ENCODE data around the gene MRPL21. TPM values are rescaled to one million over a fixed set of nuclear protein-coding genes. Genes with fewer than 3 reads are reported as not detected.

MRPL21 gene
- total and polyA plus RNA-seq, 2 experiments from 2014 or later = 62.4 to 232 TPM

DNA sequence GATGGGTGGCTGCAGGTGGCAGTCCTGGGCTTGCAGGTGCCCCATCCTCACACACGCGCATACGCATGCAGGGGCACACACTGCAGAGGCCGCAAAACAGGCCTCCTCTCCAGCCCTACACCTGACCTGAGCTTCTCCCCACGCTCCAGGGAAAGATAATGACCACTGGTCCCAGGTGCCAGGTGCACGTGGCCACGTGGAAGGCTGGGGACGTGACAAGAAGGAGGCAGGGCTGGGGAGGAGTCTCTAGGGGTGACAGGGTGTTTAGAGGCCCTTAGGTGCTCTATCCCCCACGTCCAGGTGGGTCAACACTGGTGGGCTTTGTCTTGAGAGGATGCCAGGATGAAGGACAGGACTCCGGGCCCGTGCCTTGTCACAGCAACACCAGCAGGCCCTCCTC, 38.4 kb downstream of the MRPL21 start:
- no peak overlapping the region for H3K4me3 ChIP-seq
- no peaks in the 10 kb centered on the region for H3K79me2 ChIP-seq (replicated peaks; ENCODE audit: insufficient read depth)
- H2AFZ ChIP-seq = no peak overlapping the region
- Mint-ChIP-seq H3K4me1 (peaks cover 30% of the 10 kb centered on the region), H3K27ac (no peak overlapping the region), H3K36me3 (ENCODE audit: low read depth) (peaks cover 3% of the 10 kb centered on the region; the same call in 2 of the 3 replicates), H3K4me3 (no peak overlapping the region), H3K27me3 (ENCODE audit: insufficient read depth, low read depth, poor library complexity) (peaks cover 25% of the 10 kb centered on the region), H3K9me3 (peaks cover 22% of the 10 kb centered on the region)
- no peak overlapping the region for H3K27ac ChIP-seq (ENCODE audit: low read depth)
- H3K36me3 ChIP-seq (ENCODE audit: insufficient read depth) = no peaks in the 10 kb centered on the region
- no peak overlapping the region for H3K4me2 ChIP-seq
- no peaks in the 10 kb centered on the region for H3F3A ChIP-seq (replicated peaks; ENCODE audit: low read depth)
- H3K9me2 ChIP-seq (ENCODE audit: insufficient read depth) = no peaks in the 10 kb centered on the region
- no peak for DNase-seq (ENCODE audit: low spot score)
- H4K20me1 ChIP-seq (replicated peaks; ENCODE audit: insufficient read depth) = no peaks in the 10 kb centered on the region
- ATAC-seq = no peak
- H3K4me1 ChIP-seq (ENCODE audit: insufficient read depth) = peaks cover 16% of the 10 kb centered on the region
- no peak for TF ChIP-seq EZH2 (IDR thresholded peaks at IDR 0.05; ENCODE audit: low read depth, unreplicated experiment)
- TF ChIP-seq ZNF331 (CRISPR knock-in tag; IDR thresholded peaks at IDR 0.05; ENCODE audit: low read depth) = no peak
- TF ChIP-seq, protein P1, sequence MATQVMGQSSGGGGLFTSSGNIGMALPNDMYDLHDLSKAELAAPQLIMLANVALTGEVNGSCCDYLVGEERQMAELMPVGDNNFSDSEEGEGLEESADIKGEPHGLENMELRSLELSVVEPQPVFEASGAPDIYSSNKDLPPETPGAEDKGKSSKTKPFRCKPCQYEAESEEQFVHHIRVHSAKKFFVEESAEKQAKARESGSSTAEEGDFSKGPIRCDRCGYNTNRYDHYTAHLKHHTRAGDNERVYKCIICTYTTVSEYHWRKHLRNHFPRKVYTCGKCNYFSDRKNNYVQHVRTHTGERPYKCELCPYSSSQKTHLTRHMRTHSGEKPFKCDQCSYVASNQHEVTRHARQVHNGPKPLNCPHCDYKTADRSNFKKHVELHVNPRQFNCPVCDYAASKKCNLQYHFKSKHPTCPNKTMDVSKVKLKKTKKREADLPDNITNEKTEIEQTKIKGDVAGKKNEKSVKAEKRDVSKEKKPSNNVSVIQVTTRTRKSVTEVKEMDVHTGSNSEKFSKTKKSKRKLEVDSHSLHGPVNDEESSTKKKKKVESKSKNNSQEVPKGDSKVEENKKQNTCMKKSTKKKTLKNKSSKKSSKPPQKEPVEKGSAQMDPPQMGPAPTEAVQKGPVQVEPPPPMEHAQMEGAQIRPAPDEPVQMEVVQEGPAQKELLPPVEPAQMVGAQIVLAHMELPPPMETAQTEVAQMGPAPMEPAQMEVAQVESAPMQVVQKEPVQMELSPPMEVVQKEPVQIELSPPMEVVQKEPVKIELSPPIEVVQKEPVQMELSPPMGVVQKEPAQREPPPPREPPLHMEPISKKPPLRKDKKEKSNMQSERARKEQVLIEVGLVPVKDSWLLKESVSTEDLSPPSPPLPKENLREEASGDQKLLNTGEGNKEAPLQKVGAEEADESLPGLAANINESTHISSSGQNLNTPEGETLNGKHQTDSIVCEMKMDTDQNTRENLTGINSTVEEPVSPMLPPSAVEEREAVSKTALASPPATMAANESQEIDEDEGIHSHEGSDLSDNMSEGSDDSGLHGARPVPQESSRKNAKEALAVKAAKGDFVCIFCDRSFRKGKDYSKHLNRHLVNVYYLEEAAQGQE (IDR thresholded peaks at IDR 0.05; ENCODE audit: unreplicated experiment) = no peak
- TF ChIP-seq POLR2AphosphoS5 (IDR thresholded peaks at IDR 0.05; ENCODE audit: low read depth) = no peak
- TF ChIP-seq STAT1 (IDR thresholded peaks at IDR 0.05; ENCODE audit: unreplicated experiment) = no peak
- TF ChIP-seq EZH2phosphoT487 (IDR thresholded peaks at IDR 0.05; ENCODE audit: unreplicated experiment) = no peak
- TF ChIP-seq CREB1 (CRISPR knock-in tag; IDR thresholded peaks at IDR 0.05; ENCODE audit: low read depth) = no peak
- TF ChIP-seq NANOG (IDR thresholded peaks at IDR 0.05; ENCODE audit: borderline replicate concordance) = no peak
- H3K27me3 ChIP-seq (ENCODE audit: insufficient read depth) = no peaks in the 10 kb centered on the region

DNA sequence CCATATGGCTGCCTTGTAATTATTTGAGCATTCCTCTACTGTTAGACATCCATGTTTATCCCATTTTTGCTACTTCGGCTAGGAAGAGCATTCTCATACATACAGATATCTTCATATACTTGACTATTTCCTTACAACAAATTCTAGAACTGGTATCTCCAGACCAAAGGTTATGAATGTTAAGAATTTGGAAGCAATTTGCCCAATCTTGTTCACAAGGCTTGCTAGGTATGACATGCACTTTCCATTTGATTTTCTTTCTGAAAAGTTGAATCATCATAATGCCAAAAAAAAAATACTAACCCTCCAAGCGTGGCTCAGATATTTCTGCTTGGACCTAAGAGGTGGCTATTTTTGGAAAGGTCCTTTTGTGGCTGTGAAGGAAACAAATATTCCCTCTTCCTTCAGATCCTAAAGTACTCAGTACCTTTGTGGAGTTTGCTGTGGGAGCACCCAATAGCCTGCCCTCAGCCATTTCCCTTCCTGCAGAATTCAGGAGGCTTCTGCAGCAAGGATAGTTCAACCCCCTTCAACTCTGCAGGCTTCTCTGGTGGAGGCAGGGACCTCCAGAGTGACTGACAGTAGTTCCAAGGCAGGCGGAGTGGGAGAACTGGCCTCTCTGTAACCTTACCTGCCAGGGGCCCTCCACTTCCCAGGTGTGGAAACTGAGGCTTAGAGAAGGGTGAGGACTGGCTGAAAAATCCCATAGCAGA, 39.9 kb downstream of the MRPL21 start:
- no peaks in the 10 kb centered on the region for H4K20me1 ChIP-seq (replicated peaks; ENCODE audit: insufficient read depth)
- Mint-ChIP-seq H3K4me3 (no peak overlapping the region), H3K36me3 (ENCODE audit: low read depth) (peaks cover 3% of the 10 kb centered on the region; the same call in 2 of the 3 replicates), H3K9me3 (peaks cover 31% of the 10 kb centered on the region), H3K27ac (no peak overlapping the region), H3K27me3 (ENCODE audit: insufficient read depth, low read depth, poor library complexity) (peaks cover 14% of the 10 kb centered on the region), H3K4me1 (peaks cover 14% of the 10 kb centered on the region)
- no peak overlapping the region for H3K4me2 ChIP-seq
- H3K4me1 ChIP-seq (ENCODE audit: insufficient read depth) = peaks cover 4% of the 10 kb centered on the region; the same call in 1 of the 2 replicates
- H3F3A ChIP-seq (replicated peaks; ENCODE audit: low read depth) = no peaks in the 10 kb centered on the region
- no peak overlapping the region for H3K4me3 ChIP-seq
- H3K36me3 ChIP-seq (ENCODE audit: insufficient read depth) = no peaks in the 10 kb centered on the region
- H3K27ac ChIP-seq (ENCODE audit: low read depth) = no peak overlapping the region
- H3K9me2 ChIP-seq (ENCODE audit: insufficient read depth) = no peaks in the 10 kb centered on the region
- DNase-seq (ENCODE audit: low spot score) (no peak), ATAC-seq (no peak)
- H2AFZ ChIP-seq = no peak overlapping the region
- no peaks in the 10 kb centered on the region for H3K79me2 ChIP-seq (replicated peaks; ENCODE audit: insufficient read depth)
- H3K27me3 ChIP-seq (ENCODE audit: insufficient read depth) = no peaks in the 10 kb centered on the region
- TF ChIP-seq, protein P2, sequence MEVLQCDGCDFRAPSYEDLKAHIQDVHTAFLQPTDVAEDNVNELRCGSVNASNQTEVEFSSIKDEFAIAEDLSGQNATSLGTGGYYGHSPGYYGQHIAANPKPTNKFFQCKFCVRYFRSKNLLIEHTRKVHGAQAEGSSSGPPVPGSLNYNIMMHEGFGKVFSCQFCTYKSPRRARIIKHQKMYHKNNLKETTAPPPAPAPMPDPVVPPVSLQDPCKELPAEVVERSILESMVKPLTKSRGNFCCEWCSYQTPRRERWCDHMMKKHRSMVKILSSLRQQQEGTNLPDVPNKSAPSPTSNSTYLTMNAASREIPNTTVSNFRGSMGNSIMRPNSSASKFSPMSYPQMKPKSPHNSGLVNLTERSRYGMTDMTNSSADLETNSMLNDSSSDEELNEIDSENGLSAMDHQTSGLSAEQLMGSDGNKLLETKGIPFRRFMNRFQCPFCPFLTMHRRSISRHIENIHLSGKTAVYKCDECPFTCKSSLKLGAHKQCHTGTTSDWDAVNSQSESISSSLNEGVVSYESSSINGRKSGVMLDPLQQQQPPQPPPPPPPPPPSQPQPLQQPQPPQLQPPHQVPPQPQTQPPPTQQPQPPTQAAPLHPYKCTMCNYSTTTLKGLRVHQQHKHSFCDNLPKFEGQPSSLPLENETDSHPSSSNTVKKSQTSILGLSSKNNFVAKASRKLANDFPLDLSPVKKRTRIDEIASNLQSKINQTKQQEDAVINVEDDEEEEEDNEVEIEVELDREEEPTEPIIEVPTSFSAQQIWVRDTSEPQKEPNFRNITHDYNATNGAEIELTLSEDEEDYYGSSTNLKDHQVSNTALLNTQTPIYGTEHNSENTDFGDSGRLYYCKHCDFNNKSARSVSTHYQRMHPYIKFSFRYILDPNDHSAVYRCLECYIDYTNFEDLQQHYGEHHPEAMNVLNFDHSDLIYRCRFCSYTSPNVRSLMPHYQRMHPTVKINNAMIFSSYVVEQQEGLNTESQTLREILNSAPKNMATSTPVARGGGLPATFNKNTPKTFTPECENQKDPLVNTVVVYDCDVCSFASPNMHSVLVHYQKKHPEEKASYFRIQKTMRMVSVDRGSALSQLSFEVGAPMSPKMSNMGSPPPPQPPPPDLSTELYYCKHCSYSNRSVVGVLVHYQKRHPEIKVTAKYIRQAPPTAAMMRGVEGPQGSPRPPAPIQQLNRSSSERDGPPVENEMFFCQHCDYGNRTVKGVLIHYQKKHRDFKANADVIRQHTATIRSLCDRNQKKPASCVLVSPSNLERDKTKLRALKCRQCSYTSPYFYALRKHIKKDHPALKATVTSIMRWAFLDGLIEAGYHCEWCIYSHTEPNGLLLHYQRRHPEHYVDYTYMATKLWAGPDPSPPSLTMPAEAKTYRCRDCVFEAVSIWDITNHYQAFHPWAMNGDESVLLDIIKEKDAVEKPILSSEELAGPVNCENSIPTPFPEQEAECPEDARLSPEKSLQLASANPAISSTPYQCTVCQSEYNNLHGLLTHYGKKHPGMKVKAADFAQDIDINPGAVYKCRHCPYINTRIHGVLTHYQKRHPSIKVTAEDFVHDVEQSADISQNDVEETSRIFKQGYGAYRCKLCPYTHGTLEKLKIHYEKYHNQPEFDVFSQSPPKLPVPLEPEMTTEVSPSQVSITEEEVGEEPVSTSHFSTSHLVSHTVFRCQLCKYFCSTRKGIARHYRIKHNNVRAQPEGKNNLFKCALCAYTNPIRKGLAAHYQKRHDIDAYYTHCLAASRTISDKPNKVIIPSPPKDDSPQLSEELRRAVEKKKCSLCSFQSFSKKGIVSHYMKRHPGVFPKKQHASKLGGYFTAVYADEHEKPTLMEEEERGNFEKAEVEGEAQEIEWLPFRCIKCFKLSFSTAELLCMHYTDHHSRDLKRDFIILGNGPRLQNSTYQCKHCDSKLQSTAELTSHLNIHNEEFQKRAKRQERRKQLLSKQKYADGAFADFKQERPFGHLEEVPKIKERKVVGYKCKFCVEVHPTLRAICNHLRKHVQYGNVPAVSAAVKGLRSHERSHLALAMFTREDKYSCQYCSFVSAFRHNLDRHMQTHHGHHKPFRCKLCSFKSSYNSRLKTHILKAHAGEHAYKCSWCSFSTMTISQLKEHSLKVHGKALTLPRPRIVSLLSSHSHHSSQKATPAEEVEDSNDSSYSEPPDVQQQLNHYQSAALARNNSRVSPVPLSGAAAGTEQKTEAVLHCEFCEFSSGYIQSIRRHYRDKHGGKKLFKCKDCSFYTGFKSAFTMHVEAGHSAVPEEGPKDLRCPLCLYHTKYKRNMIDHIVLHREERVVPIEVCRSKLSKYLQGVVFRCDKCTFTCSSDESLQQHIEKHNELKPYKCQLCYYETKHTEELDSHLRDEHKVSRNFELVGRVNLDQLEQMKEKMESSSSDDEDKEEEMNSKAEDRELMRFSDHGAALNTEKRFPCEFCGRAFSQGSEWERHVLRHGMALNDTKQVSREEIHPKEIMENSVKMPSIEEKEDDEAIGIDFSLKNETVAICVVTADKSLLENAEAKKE (CRISPR knock-in tag; IDR thresholded peaks at IDR 0.05) = no peak
- TF ChIP-seq, protein P3, sequence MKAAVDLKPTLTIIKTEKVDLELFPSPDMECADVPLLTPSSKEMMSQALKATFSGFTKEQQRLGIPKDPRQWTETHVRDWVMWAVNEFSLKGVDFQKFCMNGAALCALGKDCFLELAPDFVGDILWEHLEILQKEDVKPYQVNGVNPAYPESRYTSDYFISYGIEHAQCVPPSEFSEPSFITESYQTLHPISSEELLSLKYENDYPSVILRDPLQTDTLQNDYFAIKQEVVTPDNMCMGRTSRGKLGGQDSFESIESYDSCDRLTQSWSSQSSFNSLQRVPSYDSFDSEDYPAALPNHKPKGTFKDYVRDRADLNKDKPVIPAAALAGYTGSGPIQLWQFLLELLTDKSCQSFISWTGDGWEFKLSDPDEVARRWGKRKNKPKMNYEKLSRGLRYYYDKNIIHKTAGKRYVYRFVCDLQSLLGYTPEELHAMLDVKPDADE (IDR thresholded peaks at IDR 0.05) = no peak
- TF ChIP-seq NANOG (IDR thresholded peaks at IDR 0.05; ENCODE audit: borderline replicate concordance) = no peak

All from GM23338 (cell line).